Measurements from ENCODE around the gene CAP1. TPM values are rescaled to one million over a fixed set of nuclear protein-coding genes. Genes with fewer than 3 reads are reported as not detected.

Gene CAP1
- total and polyA plus RNA-seq, 2 of the 13 experiments (the other 11 are each of a cell fraction or from before 2014, with no cell fraction given): 174 to 195 TPM

GRCh38 chr1:40039757-40040510 is 595 bp upstream of the CAP1 start (continued):
- TF ChIP-seq ARNT2 (CRISPR knock-in tag; IDR thresholded peaks at IDR 0.05; ENCODE audit: low read depth) (peak; percentile 65), ZNF577 (CRISPR knock-in tag; IDR thresholded peaks at IDR 0.05; ENCODE audit: borderline replicate concordance, low read depth) (no peak), GABPA (IDR thresholded peaks at IDR 0.05; ENCODE audit: low read depth, low read length) (peak; percentile 63), GABPA (CRISPR knock-in tag; IDR thresholded peaks at IDR 0.05; ENCODE audit: low read depth) (peak; percentile 74), SP5 (CRISPR knock-in tag; IDR thresholded peaks at IDR 0.05; ENCODE audit: borderline replicate concordance, low read depth) (no peak), ZSCAN25 (CRISPR knock-in tag; IDR thresholded peaks at IDR 0.05) (peak; percentile 53; the same call in 1 of the 2 replicates), SAP130 (CRISPR knock-in tag; IDR thresholded peaks at IDR 0.05; ENCODE audit: low read depth) (peak; percentile 82), TCF12 (IDR thresholded peaks at IDR 0.05) (no peak), TCF12 (CRISPR knock-in tag; IDR thresholded peaks at IDR 0.05) (0 out of 2 replicates have a peak, but pooled peaks have one; percentile 35), ZEB1 (IDR thresholded peaks at IDR 0.05; ENCODE audit: insufficient replicate concordance, low read depth) (no peak), KAT7 (CRISPR knock-in tag; IDR thresholded peaks at IDR 0.05; ENCODE audit: borderline replicate concordance) (peak; percentile 37; the same call in 1 of the 2 replicates), ZBTB4 (CRISPR knock-in tag; IDR thresholded peaks at IDR 0.05; ENCODE audit: borderline replicate concordance) (no peak), ARID3A (IDR thresholded peaks at IDR 0.05; ENCODE audit: low read depth, low read length) (no peak), ZNF264 (CRISPR knock-in tag; IDR thresholded peaks at IDR 0.05) (no peak; the same call in 1 of the 2 replicates), TFDP2 (CRISPR knock-in tag; IDR thresholded peaks at IDR 0.05) (peak; percentile 71; the same call in 1 of the 2 replicates), ZNF24 (IDR thresholded peaks at IDR 0.05) (no peak), ADNP (CRISPR knock-in tag; IDR thresholded peaks at IDR 0.05) (no peak), ZNF432 (CRISPR knock-in tag; IDR thresholded peaks at IDR 0.05; ENCODE audit: borderline replicate concordance) (no peak), ZNF720 (CRISPR knock-in tag; IDR thresholded peaks at IDR 0.05) (no peak), NAIF1 (CRISPR knock-in tag; IDR thresholded peaks at IDR 0.05; ENCODE audit: borderline replicate concordance) (no peak), SUZ12 (IDR thresholded peaks at IDR 0.05; ENCODE audit: low read depth, low read length) (no peak), ZNF766 (CRISPR knock-in tag; IDR thresholded peaks at IDR 0.05; ENCODE audit: borderline replicate concordance) (0 out of 2 replicates have a peak, but pooled peaks have one; percentile 36), ZKSCAN8 (CRISPR knock-in tag; IDR thresholded peaks at IDR 0.05; ENCODE audit: borderline replicate concordance) (no peak), GMEB2 (CRISPR knock-in tag; IDR thresholded peaks at IDR 0.05; ENCODE audit: low read depth) (no peak)
